RWPE1 (cell line): ENCODE results near the gene BTNL3.

Experiments
- CTCF ChIA-PET: fragments of 350-600 bp; sonication (Branson Sonifier 250); formaldehyde crosslinking; extraction: SDS; loops from one replicate; lab custom pipeline; 2021; lab: Yijun Ruan, JAX
- POLR2A ChIA-PET: fragments of 400-600 bp; formaldehyde crosslinking; extraction: SDS; loops from one replicate; lab custom pipeline; 2020; ENCODE audit warnings: antibody characterized with exemption; ENCODE audit not compliant: low non-redundant PET; lab: Yijun Ruan, JAX
- DNase-seq: peaks from one replicate; pipeline ENCODE4 v3.0.0; 2012; ENCODE audit warnings: low spot score
- H3K27ac ChIP-seq: fragments of 450-650 bp; 2 replicates; pipeline ENCODE4 v1.5.1; 2017
- CTCF ChIP-seq: fragments of 450-650 bp; conservative IDR thresholded peaks from 2 replicates; pipeline ENCODE4 v1.5.1; 2017; ENCODE audit warnings: low read depth, mild to moderate bottlenecking

The BTNL3 gene

GRCh38 chr5:181041043-181041442, 52.4 kb downstream of the BTNL3 start:
- no peak overlapping the region for H3K27ac ChIP-seq
- no peak for DNase-seq
- no peak for TF ChIP-seq CTCF
- ChIA-PET CTCF (no interaction called here), POLR2A (no interaction called here)

- no peak for TF ChIP-seq CTCF
- no peak for DNase-seq
- ChIA-PET CTCF (interaction anchor here (0.5 kb wide), 1 partner anchor 73 kb away, joined by 5 read pairs; no protein-coding TSS in a partner anchor), POLR2A (no interaction called here)
- H3K27ac ChIP-seq, result no peak overlapping the region
Measured at GRCh38 chr5:181042036-181042713, 53.5 kb downstream of the BTNL3 start.

- H3K27ac ChIP-seq, result no peak overlapping the region
- no peak for DNase-seq
- ChIA-PET POLR2A (no interaction called here), CTCF (interaction anchor here (0.5 kb wide), 1 partner anchor 72 kb away, joined by 5 read pairs; no protein-coding TSS in a partner anchor)
- no peak for TF ChIP-seq CTCF
Measured at GRCh38 chr5:181042722-181043121, 54.1 kb downstream of the BTNL3 start.

GRCh38 chr5:181043285-181044092, 54.8 kb downstream of the BTNL3 start:
- H3K27ac ChIP-seq, result no peak overlapping the region
- ChIA-PET CTCF (interaction anchor here (0.6 to 0.9 kb wide), 2 partner anchors 130 to 602 kb away, joined by 4 to 5 read pairs; no protein-coding TSS in a partner anchor), POLR2A (no interaction called here)
- no peak for DNase-seq
- no peak for TF ChIP-seq CTCF

GRCh38 chr5:181044093-181044599, 55.5 kb downstream of the BTNL3 start:
- H3K27ac ChIP-seq, result no peak overlapping the region
- ChIA-PET CTCF (interaction anchor here (0.6 kb wide), 1 partner anchor 603 kb away, joined by 5 read pairs; no protein-coding TSS in a partner anchor), POLR2A (no interaction called here)
- no peak for DNase-seq
- TF ChIP-seq CTCF, result no peak

DNA sequence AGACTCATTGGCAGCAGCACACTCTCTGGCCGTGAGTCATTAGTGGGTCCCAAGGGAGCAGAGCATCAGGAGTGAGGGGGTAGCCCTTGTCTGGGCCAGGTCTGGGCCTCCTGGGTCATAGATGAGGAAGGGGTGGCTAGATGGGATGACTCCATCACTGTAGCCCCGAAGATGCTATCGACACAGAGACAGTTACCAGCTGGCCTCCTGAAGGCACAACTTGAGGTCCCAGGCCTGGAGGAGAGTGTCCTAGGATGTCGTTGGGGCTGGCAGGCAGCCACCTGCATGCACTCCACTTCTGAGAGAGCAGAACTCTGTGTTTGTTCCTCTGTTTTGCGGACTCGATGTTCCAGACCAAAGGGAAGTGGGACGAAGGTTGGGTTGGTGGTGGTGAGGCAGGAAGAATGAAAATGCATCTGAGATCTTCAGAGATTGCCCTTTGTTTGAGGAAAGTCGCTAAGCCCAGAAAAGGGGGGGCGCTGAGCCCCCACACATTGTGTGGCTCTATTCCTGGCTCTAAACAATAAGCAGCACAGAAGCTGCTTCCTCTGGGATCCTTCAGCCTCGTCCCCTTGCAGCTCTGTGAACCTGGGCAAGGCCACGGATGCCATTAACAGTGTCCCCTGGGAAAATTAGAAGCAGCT, 56.1 kb downstream of the BTNL3 start:
- CTCF ChIA-PET, result no interaction called here
- H3K27ac ChIP-seq, result no peak overlapping the region
- TF ChIP-seq CTCF, result no peak
- DNase-seq, result no peak
- POLR2A ChIA-PET, result no interaction called here
